GM19239 (cell line): ENCODE measurements around the gene GCKR.

ENCODE experiments used
- DNase-seq: peaks from one replicate; pipeline ENCODE4 v3.0.0; 2011; ENCODE audit warnings: low spot score; ENCODE audit not compliant: insufficient read length
- FAIRE-seq: peaks from 2 replicates; lab custom pipeline; 2011; peaks lifted over from hg19 to GRCh38; lab: Jason Lieb, UNC

GCKR gene, protein sequence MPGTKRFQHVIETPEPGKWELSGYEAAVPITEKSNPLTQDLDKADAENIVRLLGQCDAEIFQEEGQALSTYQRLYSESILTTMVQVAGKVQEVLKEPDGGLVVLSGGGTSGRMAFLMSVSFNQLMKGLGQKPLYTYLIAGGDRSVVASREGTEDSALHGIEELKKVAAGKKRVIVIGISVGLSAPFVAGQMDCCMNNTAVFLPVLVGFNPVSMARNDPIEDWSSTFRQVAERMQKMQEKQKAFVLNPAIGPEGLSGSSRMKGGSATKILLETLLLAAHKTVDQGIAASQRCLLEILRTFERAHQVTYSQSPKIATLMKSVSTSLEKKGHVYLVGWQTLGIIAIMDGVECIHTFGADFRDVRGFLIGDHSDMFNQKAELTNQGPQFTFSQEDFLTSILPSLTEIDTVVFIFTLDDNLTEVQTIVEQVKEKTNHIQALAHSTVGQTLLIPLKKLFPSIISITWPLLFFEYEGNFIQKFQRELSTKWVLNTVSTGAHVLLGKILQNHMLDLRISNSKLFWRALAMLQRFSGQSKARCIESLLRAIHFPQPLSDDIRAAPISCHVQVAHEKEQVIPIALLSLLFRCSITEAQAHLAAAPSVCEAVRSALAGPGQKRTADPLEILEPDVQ

DNA sequence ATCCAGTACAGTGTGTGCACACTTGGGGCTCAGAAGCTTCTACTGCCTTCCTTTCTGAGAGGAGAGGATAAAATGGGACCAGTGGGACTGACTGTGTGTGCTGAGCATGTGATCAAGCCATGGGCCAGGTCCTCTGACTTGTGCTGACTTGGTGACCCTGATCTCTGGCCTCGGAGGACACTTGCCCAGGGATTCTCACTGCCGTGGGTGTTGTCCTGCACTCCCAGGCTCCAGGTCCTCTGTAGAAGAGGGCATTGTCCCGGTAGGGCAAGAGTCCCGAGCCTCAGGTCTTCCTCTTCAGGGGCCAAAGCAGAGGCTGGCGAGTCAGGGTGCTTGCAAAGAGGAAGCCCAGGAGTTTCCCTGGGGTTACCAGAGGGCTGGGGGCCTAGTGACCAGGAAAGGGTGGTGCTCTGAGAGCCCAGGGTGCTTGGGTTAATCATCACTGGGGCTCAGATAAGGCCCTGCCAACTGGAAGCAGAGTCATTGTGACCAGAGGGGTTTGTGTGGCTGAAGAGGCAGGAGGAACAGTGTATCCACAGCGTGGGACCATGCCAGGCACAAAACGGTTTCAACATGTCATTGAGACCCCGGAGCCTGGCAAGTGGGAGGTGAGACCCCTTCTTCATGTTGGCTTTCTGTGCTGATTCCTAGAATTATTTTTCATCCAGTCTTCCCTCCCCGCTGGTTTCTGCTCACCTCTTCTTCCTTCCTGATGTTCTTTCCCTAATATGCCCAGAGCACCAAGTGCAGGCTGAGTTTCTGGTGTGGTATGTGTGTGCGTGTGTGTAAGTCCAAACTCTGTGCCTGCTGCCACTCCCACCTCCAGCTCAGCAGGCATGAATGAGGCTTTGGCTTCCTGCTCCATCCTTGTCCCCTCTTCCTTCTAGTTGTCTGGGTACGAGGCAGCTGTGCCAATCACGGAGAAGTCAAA is at the start of gene GCKR:
TSS of gene GCKR (plus strand) at position 483 of the 931 bp plus-strand sequence. CDS start at position 549, 66 bp downstream.
- FAIRE-seq (no peak), DNase-seq (no peak)

DNA sequence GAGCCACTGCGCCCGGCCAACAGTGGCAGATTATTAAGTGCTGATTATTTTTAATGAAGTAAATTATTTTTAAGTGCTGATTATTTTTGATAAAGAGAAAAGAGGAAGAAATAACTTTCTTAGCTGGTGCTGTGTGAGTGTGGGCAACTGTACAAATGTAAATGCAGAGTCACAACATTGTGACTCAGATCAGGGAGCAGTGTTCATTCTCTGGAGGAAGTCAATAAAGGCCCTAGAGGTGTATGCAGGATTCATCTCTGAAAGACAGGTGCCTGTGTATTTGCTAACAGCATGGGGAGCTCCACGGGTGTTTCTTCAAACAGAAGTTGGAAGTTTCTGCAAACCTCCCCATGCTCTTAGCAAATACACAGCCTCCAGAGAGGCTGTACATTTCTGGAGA is 48.3 kb upstream of the GCKR start:
- no peak for FAIRE-seq
- no peak for DNase-seq

DNA sequence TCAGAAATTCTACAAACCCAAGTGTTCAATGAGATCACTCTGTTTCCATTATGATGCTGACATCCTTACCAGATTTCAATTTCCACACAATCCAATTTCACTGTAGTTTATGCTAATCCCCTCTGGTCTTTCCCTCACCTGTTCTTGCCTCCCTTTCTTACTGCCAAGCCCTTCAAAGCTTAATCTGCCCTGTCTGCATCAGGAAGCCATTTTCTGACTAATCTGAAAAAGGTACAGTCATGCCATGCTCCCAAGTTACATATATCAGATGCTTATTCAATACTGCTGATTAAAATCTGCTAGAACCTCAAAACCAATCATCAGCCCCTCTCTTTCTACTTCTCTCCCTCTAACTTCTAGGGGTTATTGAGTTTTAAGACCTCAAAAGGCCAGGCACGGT is 45.5 kb upstream of the GCKR start:
- DNase-seq (no peak), FAIRE-seq (no peak)

DNA sequence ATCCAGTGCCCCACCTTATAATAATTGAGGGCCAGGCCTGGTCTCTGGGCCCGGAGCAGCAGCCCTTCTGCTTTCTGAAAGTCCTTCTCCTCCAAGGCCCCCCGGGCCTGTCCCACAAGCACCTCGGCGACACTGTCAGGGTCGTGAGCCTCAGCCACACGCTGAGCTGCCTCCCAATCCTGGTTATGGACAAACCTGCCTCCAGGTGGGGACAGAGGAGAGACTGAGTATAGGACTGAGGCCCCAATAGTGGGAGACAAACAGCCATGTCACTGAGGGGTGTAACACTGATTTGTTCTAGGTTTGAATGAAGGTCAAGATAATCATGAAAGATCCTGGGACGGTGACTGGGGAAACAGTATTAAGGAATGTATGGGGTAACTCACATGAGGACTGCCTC is 42.7 kb upstream of the GCKR start:
- no peak for DNase-seq
- no peak for FAIRE-seq

DNA sequence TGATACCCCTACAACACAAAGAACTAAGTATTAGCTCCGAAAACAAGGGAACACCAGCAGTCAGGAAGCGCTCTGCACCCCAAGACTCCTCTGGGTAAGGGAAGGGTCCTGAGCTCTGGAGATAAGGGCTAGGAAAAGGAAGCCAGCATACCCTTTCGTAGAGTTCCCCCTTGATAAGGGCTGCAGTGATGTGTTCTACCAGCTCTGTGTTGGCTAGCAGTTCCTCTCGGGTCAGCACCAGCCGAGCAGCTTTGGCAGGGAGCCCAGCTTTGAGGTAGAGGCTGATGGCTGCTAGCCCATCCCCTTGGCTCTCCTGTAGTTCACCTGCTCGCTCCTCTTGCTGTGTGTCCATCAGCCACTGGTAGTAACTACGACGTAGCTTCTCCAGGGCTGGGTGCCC is 35.5 kb upstream of the GCKR start:
- FAIRE-seq (no peak), DNase-seq (no peak)

DNA sequence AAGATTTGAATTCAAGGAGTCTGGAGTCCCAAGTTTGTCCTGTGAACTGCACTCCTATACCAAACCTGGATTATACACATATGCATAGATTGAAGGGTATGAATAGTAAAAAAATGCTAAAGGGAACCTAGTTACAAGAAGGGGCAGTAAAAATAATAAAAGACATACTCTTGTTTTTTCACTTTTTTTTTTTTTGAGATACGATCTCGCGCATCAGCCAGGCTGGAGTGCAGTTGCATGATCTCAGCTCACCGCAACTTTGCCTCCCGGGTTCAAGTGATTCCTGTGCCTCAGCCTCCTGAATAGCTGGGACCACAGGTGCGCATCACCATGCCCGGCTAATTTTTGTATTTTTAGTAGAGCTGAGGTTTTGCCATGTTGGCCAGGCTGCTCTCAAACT is 32.2 kb upstream of the GCKR start:
- DNase-seq, result no peak

DNA sequence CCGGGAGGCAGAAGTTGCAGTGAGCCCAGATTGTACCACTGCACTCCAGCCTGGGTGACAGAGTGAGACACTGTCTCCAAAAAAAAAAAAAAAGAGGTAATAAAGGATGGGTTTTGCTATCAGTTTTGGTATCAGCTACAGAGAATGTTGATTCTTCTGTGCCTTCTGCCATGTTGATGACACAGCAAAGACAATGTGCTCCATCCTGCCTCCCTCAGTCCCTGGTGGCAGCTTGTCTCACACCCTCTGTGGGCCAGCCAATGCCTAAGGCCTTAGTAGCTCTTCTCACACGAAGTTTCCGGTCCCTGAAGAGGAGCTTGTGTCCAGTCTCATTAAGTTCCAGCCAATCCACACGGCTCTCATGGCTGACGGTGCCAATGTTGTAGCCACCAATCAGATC is 24.7 kb upstream of the GCKR start:
- FAIRE-seq, result no peak
- no peak for DNase-seq

More for the DNA sequence above, 32.2 kb upstream of the GCKR start:
- no peak for FAIRE-seq

DNA sequence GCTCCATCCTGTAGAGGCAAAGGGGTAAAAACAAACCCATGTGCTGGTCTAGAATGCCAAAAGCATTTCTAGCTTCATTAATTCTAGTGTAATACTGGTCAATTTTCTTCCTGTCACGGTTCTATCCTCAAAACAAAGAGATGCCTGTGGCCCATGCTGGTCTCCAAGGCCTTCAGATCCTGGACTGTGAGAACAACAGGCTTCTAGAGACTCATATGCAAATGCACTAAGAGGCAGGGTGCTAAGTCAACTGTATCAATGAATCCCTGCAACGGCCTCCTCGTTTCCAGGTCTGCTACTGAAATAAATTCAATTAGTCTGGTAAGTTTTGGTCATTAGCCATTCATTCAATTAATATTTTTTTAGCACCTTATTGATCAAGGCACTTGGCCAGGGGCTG is 11.1 kb upstream of the GCKR start:
- no peak for DNase-seq
- no peak for FAIRE-seq

DNA sequence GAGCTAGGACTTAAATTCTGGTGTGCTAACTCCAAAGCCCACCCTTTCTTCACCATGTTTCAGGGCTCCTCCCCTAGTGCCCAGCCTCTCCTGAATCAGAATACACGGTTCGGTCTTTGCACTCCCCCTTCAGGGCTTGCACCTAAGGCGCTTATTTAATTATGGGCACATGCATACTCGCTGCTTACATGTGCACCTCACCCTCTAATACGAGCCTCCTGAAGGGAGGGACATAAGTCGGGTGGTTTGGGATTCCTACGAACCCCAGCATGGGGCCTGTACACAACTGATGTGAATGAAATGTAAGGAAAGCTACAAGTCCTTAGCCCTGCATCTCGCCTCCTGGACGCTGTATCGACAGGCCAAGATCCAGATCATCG is 7.5 kb upstream of the GCKR start:
- DNase-seq (no peak), FAIRE-seq (no peak)

DNA sequence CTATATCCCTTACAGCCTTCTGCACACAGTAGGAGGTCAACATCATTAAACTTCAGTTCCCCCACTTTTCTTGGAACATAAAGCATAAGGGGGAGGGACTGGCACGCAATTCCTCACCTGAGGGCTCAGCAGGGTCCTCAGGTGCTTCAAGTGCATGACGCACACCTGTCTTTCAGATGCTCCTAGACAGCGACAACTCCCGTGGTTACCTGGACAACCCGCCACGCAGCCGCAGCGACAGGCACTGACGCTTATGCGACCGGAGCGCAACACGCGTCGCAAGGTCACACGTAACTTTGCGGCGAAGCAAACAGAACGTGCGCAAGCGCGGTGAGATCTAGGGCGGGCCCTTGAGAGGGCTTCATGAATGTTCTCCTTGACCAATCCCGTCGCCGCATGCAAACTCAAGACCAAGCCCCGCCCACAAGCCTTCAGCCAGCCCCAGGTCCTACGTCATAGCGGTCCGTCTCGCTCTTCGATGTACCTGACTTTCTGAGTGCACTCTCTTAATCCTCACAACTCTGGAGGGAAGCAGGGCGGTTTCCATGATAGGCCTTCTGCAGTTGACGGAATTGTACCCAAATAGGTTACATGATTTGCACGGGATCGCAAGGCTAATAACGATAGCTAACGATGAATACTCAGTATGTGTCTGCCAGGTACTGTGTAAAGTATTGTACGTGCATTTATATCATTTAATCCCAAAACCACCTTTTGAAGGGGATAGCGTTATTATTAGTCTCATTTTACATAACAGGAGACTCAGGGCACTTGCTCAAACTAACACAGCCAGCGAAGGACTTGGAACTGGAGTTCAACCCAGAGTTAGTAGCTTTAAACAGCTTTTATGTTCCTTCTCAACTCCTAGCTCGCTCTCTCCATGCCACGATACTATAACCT is 6.9 kb upstream of the GCKR start, which contains the start of gene IFT172:
TSS of gene IFT172 (minus strand) at position 246 of the 900 bp plus-strand sequence. CDS start at position 156, 90 bp downstream.
- FAIRE-seq (peak; percentile 99), DNase-seq (peak; percentile 93)

DNA sequence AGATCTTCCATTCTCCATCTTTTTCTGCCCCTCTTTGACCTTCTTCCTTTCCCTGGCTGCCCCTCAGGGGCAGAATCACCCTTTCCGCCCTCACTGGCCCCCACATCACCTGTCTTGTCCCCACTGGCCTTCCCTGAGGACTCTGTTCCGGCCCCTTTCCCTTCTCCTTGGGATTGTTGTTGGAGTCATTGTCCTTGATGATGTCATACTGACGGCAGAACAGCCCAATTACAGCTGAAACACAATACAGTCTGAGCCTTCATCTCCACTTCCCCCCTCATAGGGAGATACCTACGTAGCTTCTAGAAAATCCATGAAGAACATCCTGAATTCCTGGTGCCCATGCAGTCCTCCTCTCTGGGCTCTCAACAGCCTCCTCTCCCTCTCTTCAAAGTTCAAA is 4.1 kb upstream of the GCKR start:
- DNase-seq (no peak), FAIRE-seq (no peak)

DNA sequence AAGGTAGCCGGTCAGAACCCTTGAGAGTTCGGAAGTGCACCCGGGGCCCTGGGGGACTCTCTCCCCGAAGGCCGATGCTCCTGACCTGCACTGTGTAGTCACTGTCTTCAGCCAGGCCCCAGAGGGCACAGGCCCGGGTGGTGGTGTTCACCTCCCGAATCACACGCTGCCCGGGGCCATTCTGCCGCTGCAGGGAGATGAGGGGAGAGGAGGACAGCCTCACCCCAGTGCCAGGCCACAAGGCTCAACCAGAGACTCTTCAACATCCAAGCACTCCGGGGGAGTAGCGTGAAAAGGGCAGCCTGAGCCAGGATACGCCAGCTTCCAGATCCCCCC is 2.7 kb upstream of the GCKR start:
- no peak for DNase-seq
- FAIRE-seq, result no peak

DNA sequence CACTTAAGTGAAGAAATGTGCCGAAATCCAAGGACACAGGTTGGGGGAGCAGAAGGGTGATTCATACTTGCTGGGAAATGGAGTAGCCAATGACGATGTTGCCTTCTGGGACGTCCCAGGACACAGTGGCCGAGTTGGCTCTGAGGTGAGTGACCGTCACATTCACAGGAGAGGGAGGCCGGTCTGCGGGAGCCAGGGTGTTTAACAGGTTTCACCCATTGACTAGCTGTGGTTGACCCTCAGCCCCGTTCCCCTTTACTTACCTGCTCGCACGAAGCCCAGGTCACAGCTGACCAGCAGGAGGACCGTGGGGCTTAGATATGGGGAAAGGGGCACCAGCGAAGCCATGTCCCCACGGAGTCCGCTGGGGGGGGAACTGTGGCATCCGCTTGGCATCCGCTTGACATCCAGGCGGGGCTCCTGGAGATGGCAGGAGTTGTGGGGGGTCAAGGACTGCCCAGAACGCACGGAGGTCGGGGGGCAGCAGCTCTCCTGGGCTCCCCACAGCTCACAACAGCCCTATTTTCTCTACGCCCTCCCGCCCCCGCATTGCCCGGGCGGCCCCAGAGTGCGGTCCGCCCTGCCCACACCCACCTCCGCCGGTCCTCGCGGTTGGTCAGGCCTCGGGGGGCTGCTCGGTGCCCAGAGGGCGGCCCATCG is 2.2 kb upstream of the GCKR start:
- DNase-seq (no peak), FAIRE-seq (no peak)

DNA sequence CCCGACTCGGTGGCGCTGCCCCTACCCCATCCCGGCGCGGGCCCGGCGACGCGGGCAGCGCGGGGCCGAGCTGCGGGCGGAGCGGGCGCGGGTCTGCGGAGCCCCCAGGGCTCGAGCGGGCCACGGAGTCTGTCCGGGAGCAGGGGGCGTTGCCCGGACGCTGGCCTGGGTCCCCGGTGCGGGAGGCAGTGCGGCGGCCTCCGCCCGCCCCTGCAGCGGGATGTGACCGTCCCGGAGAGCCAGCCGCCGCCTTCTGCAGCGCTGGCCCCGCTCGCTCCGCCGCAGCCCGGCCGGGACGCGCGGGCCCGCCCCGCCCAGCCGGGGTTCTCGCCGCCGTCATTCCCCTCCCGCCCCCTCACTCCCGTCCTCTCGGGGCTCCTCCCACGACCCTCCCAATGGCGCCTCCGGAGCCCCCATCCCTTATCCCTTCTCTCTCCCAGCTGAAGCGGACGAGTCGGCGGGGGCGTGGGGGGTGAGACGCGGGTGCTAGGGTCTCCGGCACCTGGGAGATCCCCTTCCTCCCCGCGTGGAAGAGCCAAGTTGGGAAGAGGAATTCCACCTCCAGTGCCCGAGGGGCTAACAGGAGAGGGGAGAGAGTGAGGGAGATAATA is 1.6 kb upstream of the GCKR start, which contains the start of gene FNDC4:
TSS of gene FNDC4 (minus strand) at position 257 of the 611 bp plus-strand sequence. CDS start 521 bp downstream, outside the sequence.
- DNase-seq, result no peak
- no peak for FAIRE-seq

DNA sequence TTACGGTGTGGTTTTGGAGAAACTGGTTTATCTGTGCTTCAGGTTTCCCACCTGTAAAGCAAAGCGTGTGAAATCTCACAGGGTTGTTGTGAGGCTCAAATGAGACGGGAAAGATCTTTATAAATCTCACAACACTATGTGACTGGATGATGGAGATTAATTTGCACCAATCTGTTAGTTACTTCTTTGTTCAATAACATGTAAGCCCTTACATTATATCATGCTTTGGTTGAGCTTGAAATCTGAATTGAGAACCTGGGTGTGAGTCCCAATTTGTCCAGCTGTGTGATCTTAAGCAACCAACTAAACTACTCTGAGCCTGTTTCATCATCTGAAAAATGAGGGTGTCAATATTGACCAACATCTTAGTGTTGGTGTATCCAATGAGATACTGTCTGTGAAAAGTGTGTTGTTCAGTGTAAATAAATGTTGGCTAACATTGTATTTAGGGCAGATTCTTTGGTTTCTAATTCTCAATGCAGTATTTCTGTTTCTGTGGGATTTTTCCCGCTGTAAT is 741 bp upstream of the GCKR start:
- DNase-seq (no peak), FAIRE-seq (no peak)

DNA sequence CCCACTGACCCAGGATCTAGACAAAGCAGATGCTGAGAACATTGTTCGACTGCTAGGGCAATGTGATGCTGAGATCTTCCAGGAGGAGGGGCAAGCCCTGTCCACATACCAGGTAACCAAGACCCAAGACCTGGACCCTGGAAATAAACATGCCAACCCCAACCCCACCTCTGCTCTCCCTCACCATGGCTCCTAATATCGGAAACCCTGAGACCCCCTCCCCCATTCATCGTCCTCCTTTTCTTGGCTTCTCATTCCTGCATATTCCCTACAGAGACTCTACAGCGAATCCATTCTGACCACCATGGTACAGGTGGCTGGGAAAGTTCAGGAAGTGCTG is 619 bp downstream of the GCKR start:
- FAIRE-seq, result no peak

DNA sequence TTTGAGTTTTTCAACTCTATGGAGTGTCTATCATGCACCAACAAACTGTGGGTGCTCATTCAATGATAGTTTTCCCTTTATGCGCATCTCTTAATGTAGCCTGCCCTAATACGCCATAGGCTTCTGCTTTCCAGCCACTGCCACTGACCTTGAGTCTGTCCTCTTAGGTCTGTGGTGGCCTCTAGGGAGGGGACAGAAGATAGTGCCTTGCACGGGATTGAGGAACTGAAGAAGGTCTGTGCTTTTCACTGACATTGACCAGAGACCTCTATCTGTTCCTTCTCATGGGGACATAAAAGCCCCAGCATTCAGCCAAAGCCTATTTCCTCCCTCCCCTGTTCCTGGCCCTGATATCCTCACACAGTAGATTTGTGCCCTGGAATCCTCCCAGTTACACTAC is 2.3 kb downstream of the GCKR start:
- DNase-seq (no peak), FAIRE-seq (no peak)

More for the DNA sequence above, 619 bp downstream of the GCKR start:
- no peak for DNase-seq

DNA sequence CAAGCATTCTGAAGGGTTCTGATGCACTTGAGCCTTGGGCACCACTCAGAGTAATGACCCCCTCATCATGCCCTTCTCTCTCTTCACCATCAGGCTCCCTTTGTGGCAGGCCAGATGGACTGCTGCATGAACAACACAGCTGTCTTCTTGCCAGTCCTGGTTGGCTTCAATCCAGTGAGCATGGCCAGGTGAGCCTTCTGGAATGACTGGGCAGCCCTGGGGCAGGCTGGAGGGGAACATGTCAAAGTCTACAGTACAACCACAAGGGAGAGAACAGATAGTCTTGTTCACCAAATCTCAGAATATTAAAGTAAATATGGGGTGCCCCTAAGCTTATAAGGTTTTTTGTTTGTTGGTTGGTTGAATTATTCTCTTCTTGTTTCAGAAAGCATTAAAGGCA is 4.4 kb downstream of the GCKR start:
- no peak for DNase-seq
- no peak for FAIRE-seq

DNA sequence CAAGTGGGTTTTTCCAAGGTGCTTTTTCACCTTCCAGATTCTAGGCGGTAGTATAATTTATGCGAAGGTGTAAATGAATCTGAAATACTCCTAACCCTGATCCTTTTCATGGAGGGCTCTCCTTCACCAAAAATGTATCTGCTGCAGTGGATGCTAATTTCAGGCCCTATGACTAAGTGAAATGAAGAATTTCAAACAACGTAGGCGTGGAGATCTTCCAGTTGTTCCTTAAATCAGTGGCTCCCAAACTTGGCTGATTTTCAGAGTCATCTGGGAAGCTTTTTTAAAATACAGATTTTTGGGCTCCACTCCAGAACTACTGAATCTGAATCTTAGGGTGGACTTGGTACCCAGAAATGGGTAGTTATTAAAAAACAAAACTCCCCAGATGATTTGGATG is 5.5 kb downstream of the GCKR start:
- no peak for FAIRE-seq
- no peak for DNase-seq
